Measurements from ENCODE around the gene PATJ.

- TF ChIP-seq CTCF (IDR thresholded peaks at IDR 0.05) (no peak), IRF3 (IDR thresholded peaks at IDR 0.05; ENCODE audit: low read depth, low read length) (no peak), RFX5 (IDR thresholded peaks at IDR 0.05; ENCODE audit: low read length) (no peak), FOXJ3 (CRISPR knock-in tag; IDR thresholded peaks at IDR 0.05) (no peak), SIN3A (IDR thresholded peaks at IDR 0.05; ENCODE audit: borderline replicate concordance, low read depth, low read length) (no peak)
These were observed 435.3 kb downstream of the PATJ start for GRCh38 chr1:62177621-62178020.

All from SK-N-SH (cell line).